ENCODE data around the gene TSEN15.

TSEN15 gene

GRCh38 chr1:184061396-184062003 is 10.0 kb downstream of the TSEN15 start:
- Histone ChIP-seq H3K27me3 (ENCODE audit: insufficient read depth, poor library complexity, severe bottlenecking) (no peaks in the 10 kb centered on the region), H3K4me3 (replicated peaks; ENCODE audit: insufficient read depth, low read length) (no peak overlapping the region), H3K27ac (replicated peaks) (no peak overlapping the region)
- no peak for DNase-seq (ENCODE audit: low read depth in 1 of 2, low spot score in 1 of 2)
- TF ChIP-seq, protein P1, sequence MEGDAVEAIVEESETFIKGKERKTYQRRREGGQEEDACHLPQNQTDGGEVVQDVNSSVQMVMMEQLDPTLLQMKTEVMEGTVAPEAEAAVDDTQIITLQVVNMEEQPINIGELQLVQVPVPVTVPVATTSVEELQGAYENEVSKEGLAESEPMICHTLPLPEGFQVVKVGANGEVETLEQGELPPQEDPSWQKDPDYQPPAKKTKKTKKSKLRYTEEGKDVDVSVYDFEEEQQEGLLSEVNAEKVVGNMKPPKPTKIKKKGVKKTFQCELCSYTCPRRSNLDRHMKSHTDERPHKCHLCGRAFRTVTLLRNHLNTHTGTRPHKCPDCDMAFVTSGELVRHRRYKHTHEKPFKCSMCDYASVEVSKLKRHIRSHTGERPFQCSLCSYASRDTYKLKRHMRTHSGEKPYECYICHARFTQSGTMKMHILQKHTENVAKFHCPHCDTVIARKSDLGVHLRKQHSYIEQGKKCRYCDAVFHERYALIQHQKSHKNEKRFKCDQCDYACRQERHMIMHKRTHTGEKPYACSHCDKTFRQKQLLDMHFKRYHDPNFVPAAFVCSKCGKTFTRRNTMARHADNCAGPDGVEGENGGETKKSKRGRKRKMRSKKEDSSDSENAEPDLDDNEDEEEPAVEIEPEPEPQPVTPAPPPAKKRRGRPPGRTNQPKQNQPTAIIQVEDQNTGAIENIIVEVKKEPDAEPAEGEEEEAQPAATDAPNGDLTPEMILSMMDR (IDR thresholded peaks at IDR 0.05; ENCODE audit: insufficient read depth, low read length): no peak
- no peak for TF ChIP-seq POLR2AphosphoS5 (IDR thresholded peaks at IDR 0.05; ENCODE audit: low read depth)
- TF ChIP-seq GABPA (IDR thresholded peaks at IDR 0.05; ENCODE audit: low read depth): no peak
- TF ChIP-seq SPI1 (IDR thresholded peaks at IDR 0.05; ENCODE audit: borderline replicate concordance, low read depth): no peak
- no peak for TF ChIP-seq REST (IDR thresholded peaks at IDR 0.05; ENCODE audit: insufficient replicate concordance, low read depth)

GRCh38 chr1:184062640-184063286 is 11.2 kb downstream of the TSEN15 start:
- TF ChIP-seq REST (IDR thresholded peaks at IDR 0.05; ENCODE audit: insufficient replicate concordance, low read depth): no peak
- TF ChIP-seq GABPA (IDR thresholded peaks at IDR 0.05; ENCODE audit: low read depth): no peak
- no peak for TF ChIP-seq SPI1 (IDR thresholded peaks at IDR 0.05; ENCODE audit: borderline replicate concordance, low read depth)
- TF ChIP-seq POLR2AphosphoS5 (IDR thresholded peaks at IDR 0.05; ENCODE audit: low read depth): no peak
- DNase-seq (ENCODE audit: low read depth in 1 of 2, low spot score in 1 of 2): no peak
- no peak overlapping the region for H3K27ac ChIP-seq (replicated peaks)
- H3K27me3 ChIP-seq (ENCODE audit: insufficient read depth, poor library complexity, severe bottlenecking): no peaks in the 10 kb centered on the region
- no peak overlapping the region for H3K4me3 ChIP-seq (replicated peaks; ENCODE audit: insufficient read depth, low read length)

GRCh38 chr1:184065559-184065958 is 14.0 kb downstream of the TSEN15 start:
- DNase-seq (ENCODE audit: low read depth in 1 of 2, low spot score in 1 of 2): no peak
- H3K4me3 ChIP-seq (replicated peaks; ENCODE audit: insufficient read depth, low read length): no peak overlapping the region
- no peaks in the 10 kb centered on the region for H3K27me3 ChIP-seq (ENCODE audit: insufficient read depth, poor library complexity, severe bottlenecking)
- H3K27ac ChIP-seq (replicated peaks): no peak overlapping the region
- TF ChIP-seq GABPA (IDR thresholded peaks at IDR 0.05; ENCODE audit: low read depth) (no peak), REST (IDR thresholded peaks at IDR 0.05; ENCODE audit: insufficient replicate concordance, low read depth) (no peak), POLR2AphosphoS5 (IDR thresholded peaks at IDR 0.05; ENCODE audit: low read depth) (no peak), SPI1 (IDR thresholded peaks at IDR 0.05; ENCODE audit: borderline replicate concordance, low read depth) (no peak)
- TF ChIP-seq, protein P1 (IDR thresholded peaks at IDR 0.05; ENCODE audit: insufficient read depth, low read length): no peak

All from HL-60 (cell line).